HG02763 (cell line): ENCODE data around the gene CLHC1.

Source experiments
- ATAC-seq: cut with Tn5 transposase; IDR thresholded peaks from one replicate; pipeline ENCODE4 v1.9.1; 2021; ENCODE audit warnings: mild to moderate bottlenecking, moderate library complexity; ENCODE audit not compliant: unreplicated experiment

CLHC1 gene

GRCh38 chr2:55173438-55174054 is 58.5 kb downstream of the CLHC1 start:
- no peak for ATAC-seq

GRCh38 chr2:55169915-55170314 is 62.2 kb downstream of the CLHC1 start:
- ATAC-seq = no peak

- no peak for ATAC-seq
Measured at GRCh38 chr2:55169359-55169758, 62.7 kb downstream of the CLHC1 start.

DNA sequence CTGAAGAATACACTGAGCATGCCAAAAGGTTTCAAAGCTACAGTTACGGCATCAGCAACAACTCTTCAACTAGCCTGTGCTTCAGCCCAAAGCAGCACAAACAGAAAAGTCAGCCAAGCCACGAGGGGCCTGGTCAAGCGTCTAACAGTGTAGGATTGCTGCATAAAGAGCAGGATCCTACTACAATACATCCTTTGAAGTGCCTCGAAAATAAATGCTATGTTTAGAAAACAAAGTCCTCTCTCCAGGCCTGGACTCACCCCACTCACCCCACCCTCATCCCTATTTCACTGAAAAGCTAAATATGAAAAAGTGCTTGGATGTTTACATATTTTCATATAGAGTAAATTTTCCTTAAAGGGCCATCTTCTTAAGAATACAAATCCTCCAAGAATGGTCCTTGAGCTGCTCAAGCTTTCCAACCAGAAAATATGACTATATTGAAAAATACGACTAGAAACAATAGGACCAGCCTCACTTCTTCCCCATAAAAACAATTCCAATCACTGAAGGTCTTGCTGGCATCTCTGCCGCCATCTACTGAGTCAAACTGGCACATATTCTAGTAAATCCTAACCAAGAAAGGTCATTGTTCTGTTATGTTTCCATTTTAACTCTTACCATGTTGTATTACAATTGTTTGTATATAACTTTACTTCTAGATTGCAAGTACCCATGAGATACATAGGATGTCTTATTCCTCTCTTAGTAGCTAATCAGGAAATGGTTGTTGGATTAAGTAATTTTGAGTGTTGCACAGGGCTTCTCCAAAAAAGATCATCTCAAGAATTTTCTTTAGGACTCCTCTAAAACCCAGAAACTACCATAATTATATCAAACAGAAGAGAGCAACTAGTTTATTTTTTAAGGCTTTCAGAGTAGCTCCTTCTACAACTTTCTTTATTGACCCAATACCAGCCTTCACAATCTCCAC is 63.6 kb downstream of the CLHC1 start:
- no peak for ATAC-seq

GRCh38 chr2:55165626-55166025 is 66.5 kb downstream of the CLHC1 start:
- no peak for ATAC-seq

DNA sequence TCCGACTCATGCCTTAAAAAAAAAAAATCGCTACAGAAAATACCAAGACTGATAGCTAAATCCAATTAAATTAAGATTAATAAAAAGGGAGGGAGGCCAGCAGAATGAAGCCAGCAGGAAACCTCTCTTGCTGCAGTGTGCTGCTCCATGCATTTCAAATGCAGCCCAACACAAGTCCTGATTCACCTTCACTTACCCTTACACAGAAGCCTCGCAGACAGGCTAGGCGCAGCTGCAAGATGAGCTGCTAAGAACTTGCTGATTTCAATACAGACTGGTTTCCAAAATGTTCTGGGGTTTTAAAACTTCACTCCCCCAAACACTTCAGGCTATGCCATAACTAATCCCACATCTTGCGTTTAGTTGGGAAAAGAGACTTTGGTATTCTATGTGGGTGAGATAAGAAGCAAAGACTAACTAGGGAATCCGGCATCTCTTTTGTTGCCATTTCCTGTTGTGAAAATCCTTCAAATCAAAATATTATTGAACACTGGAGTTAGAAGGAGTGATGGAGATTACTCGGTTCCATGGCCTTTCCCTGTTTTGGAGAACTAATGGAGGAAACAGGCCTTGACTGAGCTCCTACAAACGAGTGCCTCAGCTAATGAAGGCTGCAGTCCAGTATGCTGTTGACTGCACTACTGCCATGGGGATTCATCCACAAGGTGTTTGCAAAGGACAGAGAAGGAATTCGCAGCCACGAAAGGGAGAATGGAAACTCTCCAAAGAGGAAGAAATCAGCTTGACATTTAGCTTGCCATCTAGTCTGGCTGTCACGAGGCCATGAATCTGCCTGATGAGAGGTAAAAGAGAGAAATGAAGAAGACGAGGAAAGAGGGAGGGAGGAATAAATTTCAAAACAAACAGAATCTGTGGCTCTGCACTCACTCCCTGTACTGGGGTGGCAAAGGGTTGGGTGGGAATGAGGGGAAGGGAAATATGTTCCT is 67.3 kb downstream of the CLHC1 start:
- ATAC-seq = no peak

DNA sequence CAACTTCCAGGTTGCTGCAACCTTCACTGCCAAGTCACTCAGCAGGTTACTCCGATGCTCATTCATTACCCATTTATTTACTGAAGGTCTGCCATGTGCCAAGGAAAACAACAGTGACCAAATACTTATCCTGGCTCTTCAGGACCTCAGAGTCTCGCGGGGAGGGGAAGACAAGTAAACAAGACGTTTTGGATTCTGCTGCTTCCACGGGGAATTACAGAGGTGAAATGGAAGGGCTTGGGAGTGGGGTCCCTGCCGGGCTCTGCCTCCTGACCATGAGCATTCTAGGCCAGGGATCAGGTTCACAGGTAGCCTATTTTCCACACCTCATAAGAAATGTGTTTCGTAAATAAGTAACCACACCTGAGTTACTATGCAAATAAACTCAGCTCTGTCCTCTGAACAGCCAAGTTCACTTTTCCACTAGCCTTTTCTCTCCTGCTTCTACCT is 68.1 kb downstream of the CLHC1 start:
- no peak for ATAC-seq

GRCh38 chr2:55163274-55163721 is 68.8 kb downstream of the CLHC1 start:
- ATAC-seq = no peak

- ATAC-seq = no peak
Measured at GRCh38 chr2:55162284-55163006, 69.6 kb downstream of the CLHC1 start.

GRCh38 chr2:55161295-55162210 is 70.5 kb downstream of the CLHC1 start:
- ATAC-seq = no peak

GRCh38 chr2:55160422-55160821 is 71.7 kb downstream of the CLHC1 start:
- no peak for ATAC-seq

GRCh38 chr2:55159752-55160151 is 72.3 kb downstream of the CLHC1 start:
- no peak for ATAC-seq

GRCh38 chr2:55159037-55159651 is 72.9 kb downstream of the CLHC1 start:
- ATAC-seq = peak; percentile 72

GRCh38 chr2:55158111-55158814 is 73.8 kb downstream of the CLHC1 start:
- ATAC-seq = no peak

GRCh38 chr2:55157474-55157884 is 74.6 kb downstream of the CLHC1 start:
- no peak for ATAC-seq

- ATAC-seq = no peak
Measured at GRCh38 chr2:55156984-55157383, 75.1 kb downstream of the CLHC1 start.

GRCh38 chr2:55156326-55156725 is 75.8 kb downstream of the CLHC1 start:
- ATAC-seq = no peak

DNA sequence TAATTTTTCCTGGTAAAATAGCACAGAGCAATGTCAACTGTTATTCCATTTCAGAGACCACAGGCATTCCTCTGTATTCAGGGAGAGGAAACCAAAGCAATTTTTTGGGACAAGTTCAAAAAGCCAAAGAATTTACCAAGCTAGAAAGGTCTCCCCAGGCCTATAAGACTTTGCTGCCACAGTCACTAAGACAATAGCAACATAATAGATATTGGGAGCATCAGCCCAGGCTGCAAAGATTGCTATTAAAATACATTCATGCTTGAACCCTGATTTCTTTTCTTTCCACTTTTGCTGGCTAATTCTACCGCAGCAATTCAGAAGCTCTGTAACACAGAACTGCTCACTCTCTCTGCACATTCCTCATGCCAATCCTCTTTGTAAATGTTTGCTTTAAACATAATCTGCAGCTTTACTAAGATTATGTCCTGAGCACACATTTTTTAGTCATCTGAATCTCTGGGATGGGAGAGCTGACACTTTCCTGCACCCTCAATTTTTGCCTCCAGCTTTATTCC is 76.3 kb downstream of the CLHC1 start:
- ATAC-seq = no peak
